ENCODE data around the gene FAM83D. TPM values are rescaled to one million over a fixed set of nuclear protein-coding genes. Genes with fewer than 3 reads are reported as not detected.
"Not testable (repeated sequence)": the region's sequence is repeated elsewhere in the genome, so short reads cannot be mapped to it uniquely, and the experiment has no call there.

Gene FAM83D
- total RNA-seq, 2 donors from 2014 or later: 10.2 to 12.6 TPM

- no peaks in the 10 kb centered on the region for H3K36me3 ChIP-seq
- no peak for TF ChIP-seq POLR2AphosphoS5 (IDR thresholded peaks at IDR 0.05)
- TF ChIP-seq CTCF (IDR thresholded peaks at IDR 0.05): no peak
- TF ChIP-seq POLR2A (IDR thresholded peaks at IDR 0.05): no peak
- H3K4me1 ChIP-seq (replicated peaks): no peaks in the 10 kb centered on the region
- no peak for DNase-seq (ENCODE audit: low spot score)
- WGBS: 97% methylated on average over 1 of the region's 1 CpG
- intact Hi-C loops (cut with DNase I): no loop called here
- H3K27me3 ChIP-seq (replicated peaks; ENCODE audit: insufficient read depth): no peaks in the 10 kb centered on the region
- no peak overlapping the region for H3K4me3 ChIP-seq
- H3K9me3 ChIP-seq: no peaks in the 10 kb centered on the region
- H3K27ac ChIP-seq: no peak overlapping the region
These were observed 64.5 kb downstream of the FAM83D start for GRCh38 chr20:38990728-38991127.

- no peak for DNase-seq (ENCODE audit: low spot score)
- Histone ChIP-seq H3K4me3 (no peak overlapping the region), H3K27me3 (replicated peaks; ENCODE audit: insufficient read depth) (no peaks in the 10 kb centered on the region), H3K36me3 (no peaks in the 10 kb centered on the region), H3K4me1 (replicated peaks) (no peaks in the 10 kb centered on the region), H3K9me3 (no peaks in the 10 kb centered on the region), H3K27ac (no peak overlapping the region)
- TF ChIP-seq CTCF (IDR thresholded peaks at IDR 0.05): no peak
- TF ChIP-seq POLR2A (IDR thresholded peaks at IDR 0.05): no peak
- no peak for TF ChIP-seq POLR2AphosphoS5 (IDR thresholded peaks at IDR 0.05)
- intact Hi-C loops (cut with DNase I): no loop called here
- 45% methylated on average over 5 of the region's 5 CpGs for WGBS
These were observed 65.8 kb downstream of the FAM83D start for GRCh38 chr20:38991814-38992704.

- no peak overlapping the region for H3K4me3 ChIP-seq
- TF ChIP-seq POLR2AphosphoS5 (IDR thresholded peaks at IDR 0.05) (no peak), CTCF (IDR thresholded peaks at IDR 0.05) (no peak), POLR2A (IDR thresholded peaks at IDR 0.05) (no peak)
- peaks cover 0 to 5% of the 10 kb centered on the region in 2 donors for H3K36me3 ChIP-seq
- H3K9me3 ChIP-seq: no peaks in the 10 kb centered on the region
- WGBS: 84% methylated on average over 3 of the region's 3 CpGs
- H3K4me1 ChIP-seq (replicated peaks): no peaks in the 10 kb centered on the region
- intact Hi-C loops (cut with DNase I): no loop called here
- DNase-seq (ENCODE audit: low spot score): no peak
- H3K27me3 ChIP-seq (replicated peaks; ENCODE audit: insufficient read depth): no peaks in the 10 kb centered on the region
- no peak overlapping the region for H3K27ac ChIP-seq
These were observed 69.4 kb downstream of the FAM83D start for GRCh38 chr20:38995536-38996044.

GRCh38 chr20:38996866-38997265 is 70.6 kb downstream of the FAM83D start:
- WGBS: 100% methylated on average over 1 of the region's 1 CpG

GRCh38 chr20:38997622-38998021 is 71.4 kb downstream of the FAM83D start:
- WGBS: 83% methylated on average over 8 of the region's 8 CpGs
- no peaks in the 10 kb centered on the region for H3K27me3 ChIP-seq (replicated peaks; ENCODE audit: insufficient read depth)
- no peak overlapping the region for H3K27ac ChIP-seq
- DNase-seq (ENCODE audit: low spot score): no peak
- H3K4me3 ChIP-seq: no peak overlapping the region
- H3K36me3 ChIP-seq: peaks cover 0 to 5% of the 10 kb centered on the region in 2 donors
- H3K4me1 ChIP-seq (replicated peaks): no peaks in the 10 kb centered on the region
- intact Hi-C loops (cut with DNase I): no loop called here
- TF ChIP-seq POLR2A (IDR thresholded peaks at IDR 0.05) (no peak), CTCF (IDR thresholded peaks at IDR 0.05) (no peak), POLR2AphosphoS5 (IDR thresholded peaks at IDR 0.05) (no peak)
- H3K9me3 ChIP-seq: no peaks in the 10 kb centered on the region

More at GRCh38 chr20:38996866-38997265, 70.6 kb downstream of the FAM83D start:
- H3K27me3 ChIP-seq (replicated peaks; ENCODE audit: insufficient read depth); H3K4me3 ChIP-seq; DNase-seq (ENCODE audit: low spot score); intact Hi-C loops (cut with DNase I); H3K27ac ChIP-seq; H3K9me3 ChIP-seq; H3K4me1 ChIP-seq (replicated peaks); H3K36me3 ChIP-seq: not testable (repeated sequence)

All from prostate gland (tissue), 2 donors.